PC-9 (cell line): ENCODE measurements around the gene RIMKLB. TPM values are rescaled to one million over a fixed set of nuclear protein-coding genes. Genes with fewer than 3 reads are reported as not detected.

Source experiments
- BruUV-seq: library from RNA; stranded (reverse); fragments of 400-500 nt; replicated peaks from 2 replicates; lab custom pipeline; 2021; lab: Mats Ljungman, UMichigan
- CTCF ChIA-PET: fragments of 300-600 bp; sonication (Branson Sonifier 250); formaldehyde crosslinking; loops from one replicate; lab custom pipeline; 2022; ENCODE audit warnings: antibody characterized with exemption; lab: Charles Lee
- POLR2A ChIA-PET: fragments of 300-600 bp; sonication (Branson Sonifier 250); formaldehyde crosslinking; loops from one replicate; lab custom pipeline; 2022; ENCODE audit warnings: antibody characterized with exemption; ENCODE audit not compliant: unreplicated experiment; lab: Charles Lee
- DNase-seq, 2 experiments: peaks; one replicate each; pipeline versions ENCODE4 v3.0.0 to v3.0.0-alpha.2; 2015 to 2022; ENCODE audit warnings: mixed read lengths in 1 of 2
- H2AFZ ChIP-seq: fragments of 200-600 bp; sonication (generic); 2 replicates; pipeline ENCODE4 v1.8.1; 2017; ENCODE audit warnings: antibody characterized with exemption
- H3F3A ChIP-seq: fragments of 200-600 bp; sonication (generic); 2 replicates; pipeline ENCODE4 v1.8.1; 2017; ENCODE audit warnings: antibody characterized with exemption, mild to moderate bottlenecking, low read depth; ENCODE audit not compliant: insufficient read depth
- H3K27ac ChIP-seq: fragments of 200-600 bp; sonication (generic); 2 replicates; pipeline ENCODE4 v1.6.1; 2016; ENCODE audit warnings: mixed run types
- H3K27me3 ChIP-seq: fragments of 200-600 bp; sonication (generic); 2 replicates; pipeline ENCODE4 v1.6.1; 2016; ENCODE audit warnings: low read depth, mixed run types; ENCODE audit not compliant: insufficient read depth
- H3K36me3 ChIP-seq: fragments of 200-600 bp; sonication (generic); 2 replicates; pipeline ENCODE4 v1.6.1; 2016; ENCODE audit warnings: low read depth, mixed run types
- H3K4me1 ChIP-seq: fragments of 200-600 bp; sonication (generic); replicated peaks from 2 replicates; pipeline ENCODE4 v1.6.1; 2016; ENCODE audit warnings: mixed run types; ENCODE audit not compliant: insufficient read depth
- H3K4me2 ChIP-seq: fragments of 200-600 bp; sonication (generic); 2 replicates; pipeline ENCODE4 v1.6.1; 2017; ENCODE audit warnings: mixed run types
- H3K4me3 ChIP-seq: fragments of 200-600 bp; sonication (generic); 2 replicates; pipeline ENCODE4 v1.6.1; 2016; ENCODE audit warnings: mixed run types
- H3K79me2 ChIP-seq: fragments of 200-600 bp; sonication (generic); 2 replicates; pipeline ENCODE4 v1.6.1; 2017; ENCODE audit warnings: low read depth, mixed run types
- H3K9me2 ChIP-seq: fragments of 200-600 bp; sonication (generic); 2 replicates; pipeline ENCODE4 v1.8.1; 2017; ENCODE audit warnings: mild to moderate bottlenecking; ENCODE audit not compliant: insufficient read depth
- H3K9me3 ChIP-seq: fragments of 200-600 bp; sonication (generic); 2 replicates; pipeline ENCODE4 v1.8.1; 2016; ENCODE audit warnings: low read depth; ENCODE audit not compliant: insufficient read depth
- H4K20me1 ChIP-seq: fragments of 200-600 bp; sonication (generic); 2 replicates; pipeline ENCODE4 v1.8.1; 2017; ENCODE audit not compliant: insufficient read depth
- EZH2 ChIP-seq: fragments of 200-600 bp; sonication (generic); IDR thresholded peaks from 2 replicates; pipeline ENCODE4 v1.8.0; 2017; ENCODE audit warnings: antibody characterized with exemption, low read depth
- intact Hi-C: fragments of 100-400 bp; cut with micrococcal nuclease; formaldehyde crosslinking; loops from one replicate; pipeline ENCODE4 v1.10.0; 2022; ENCODE audit not compliant: unreplicated experiment
- total RNA-seq: library from RNA; stranded (reverse); gene quantifications from 2 replicates; pipeline ENCODE4 v1.2.3, GENCODE V29; 2021
- TF ChIP-seq, protein P1 (sequence below): fragments of 200-600 bp; sonication (generic); conservative IDR thresholded peaks from 2 replicates; pipeline ENCODE4 v1.6.1; 2017; ENCODE audit warnings: mixed run types, antibody characterized with exemption, mild to moderate bottlenecking, moderate library complexity

The RIMKLB gene
- total RNA-seq, 1 experiment from 2014 or later: 64.8 TPM

DNA sequence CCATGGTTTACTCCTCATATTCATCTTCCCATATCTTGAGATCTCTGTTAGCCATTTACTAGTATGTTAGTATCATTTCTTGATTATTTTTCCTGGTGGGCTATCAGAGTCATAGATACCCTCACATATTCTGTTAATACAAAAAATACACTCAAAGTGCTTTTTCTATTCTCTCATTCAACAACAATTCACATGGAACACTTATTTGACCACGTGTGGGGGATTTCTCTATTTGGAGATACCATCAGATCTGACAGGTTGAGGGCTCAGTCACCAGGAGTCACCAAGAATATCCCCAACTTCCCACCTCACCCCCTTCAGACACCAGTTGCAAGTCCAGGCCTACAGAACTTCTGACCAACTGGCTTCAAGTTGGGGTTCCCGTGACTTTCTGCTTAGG, 72.7 kb downstream of the RIMKLB start:
- H3K9me3 ChIP-seq: no peaks in the 10 kb centered on the region
- intact Hi-C loops: no loop called here
- ChIA-PET POLR2A (no interaction called here), CTCF (no interaction called here)
- no peak for TF ChIP-seq EZH2
- TF ChIP-seq, protein P1, sequence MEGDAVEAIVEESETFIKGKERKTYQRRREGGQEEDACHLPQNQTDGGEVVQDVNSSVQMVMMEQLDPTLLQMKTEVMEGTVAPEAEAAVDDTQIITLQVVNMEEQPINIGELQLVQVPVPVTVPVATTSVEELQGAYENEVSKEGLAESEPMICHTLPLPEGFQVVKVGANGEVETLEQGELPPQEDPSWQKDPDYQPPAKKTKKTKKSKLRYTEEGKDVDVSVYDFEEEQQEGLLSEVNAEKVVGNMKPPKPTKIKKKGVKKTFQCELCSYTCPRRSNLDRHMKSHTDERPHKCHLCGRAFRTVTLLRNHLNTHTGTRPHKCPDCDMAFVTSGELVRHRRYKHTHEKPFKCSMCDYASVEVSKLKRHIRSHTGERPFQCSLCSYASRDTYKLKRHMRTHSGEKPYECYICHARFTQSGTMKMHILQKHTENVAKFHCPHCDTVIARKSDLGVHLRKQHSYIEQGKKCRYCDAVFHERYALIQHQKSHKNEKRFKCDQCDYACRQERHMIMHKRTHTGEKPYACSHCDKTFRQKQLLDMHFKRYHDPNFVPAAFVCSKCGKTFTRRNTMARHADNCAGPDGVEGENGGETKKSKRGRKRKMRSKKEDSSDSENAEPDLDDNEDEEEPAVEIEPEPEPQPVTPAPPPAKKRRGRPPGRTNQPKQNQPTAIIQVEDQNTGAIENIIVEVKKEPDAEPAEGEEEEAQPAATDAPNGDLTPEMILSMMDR: no peak
- H3K9me2 ChIP-seq: no peaks in the 10 kb centered on the region
- H3F3A ChIP-seq: peaks cover 3% of the 10 kb centered on the region; the same call in 1 of the 2 replicates
- H3K4me3 ChIP-seq: no peak overlapping the region
- H3K27me3 ChIP-seq: no peaks in the 10 kb centered on the region
- BruUV-seq: no TSS peak
- H3K36me3 ChIP-seq: no peaks in the 10 kb centered on the region
- H4K20me1 ChIP-seq: 0 out of 2 replicates have a peak, but pooled peaks cover 4% of the 10 kb centered on the region
- DNase-seq: no peak
- H3K27ac ChIP-seq: no peak overlapping the region
- H3K4me1 ChIP-seq: no peaks in the 10 kb centered on the region
- no peak overlapping the region for H3K4me2 ChIP-seq
- no peak overlapping the region for H2AFZ ChIP-seq
- 0 out of 2 replicates have a peak, but pooled peaks cover 3% of the 10 kb centered on the region for H3K79me2 ChIP-seq

DNA sequence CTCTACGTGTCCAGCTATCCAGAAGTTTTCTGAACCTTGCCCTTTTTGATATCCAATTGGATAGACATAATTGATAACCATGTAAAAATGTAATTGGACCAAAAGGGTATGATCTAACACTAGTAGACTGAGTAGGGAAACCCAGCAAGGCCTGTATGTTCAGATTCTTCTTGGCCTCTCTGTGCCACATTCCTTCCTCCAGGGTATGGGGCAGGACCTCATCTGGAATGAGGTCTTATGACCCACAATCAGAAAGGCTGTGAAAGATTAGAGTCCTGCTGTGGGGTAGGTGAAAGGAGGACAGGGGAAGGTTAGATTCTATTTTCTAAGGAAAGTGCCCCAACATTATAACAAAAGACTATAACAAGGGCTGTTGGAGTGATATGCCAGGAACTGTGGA, 73.3 kb downstream of the RIMKLB start:
- no TSS peak for BruUV-seq
- H3K27ac ChIP-seq: no peak overlapping the region
- ChIA-PET POLR2A (interaction anchor here (0.5 kb wide), 1 partner anchor 853 kb away, joined by 8 read pairs; no protein-coding TSS in a partner anchor), CTCF (no interaction called here)
- no peak overlapping the region for H3K4me3 ChIP-seq
- 0 out of 2 replicates have a peak, but pooled peaks cover 4% of the 10 kb centered on the region for H4K20me1 ChIP-seq
- H3K4me2 ChIP-seq: no peak overlapping the region
- H3K36me3 ChIP-seq: no peaks in the 10 kb centered on the region
- H3K4me1 ChIP-seq: no peaks in the 10 kb centered on the region
- 0 out of 2 replicates have a peak, but pooled peaks cover 3% of the 10 kb centered on the region for H3K79me2 ChIP-seq
- intact Hi-C loops: no loop called here
- H3F3A ChIP-seq: peaks cover 3% of the 10 kb centered on the region; the same call in 1 of the 2 replicates
- no peak for DNase-seq
- no peak for TF ChIP-seq EZH2
- TF ChIP-seq, protein P1: no peak
- H2AFZ ChIP-seq: no peak overlapping the region
- no peaks in the 10 kb centered on the region for H3K27me3 ChIP-seq
- H3K9me2 ChIP-seq: no peaks in the 10 kb centered on the region
- no peaks in the 10 kb centered on the region for H3K9me3 ChIP-seq

DNA sequence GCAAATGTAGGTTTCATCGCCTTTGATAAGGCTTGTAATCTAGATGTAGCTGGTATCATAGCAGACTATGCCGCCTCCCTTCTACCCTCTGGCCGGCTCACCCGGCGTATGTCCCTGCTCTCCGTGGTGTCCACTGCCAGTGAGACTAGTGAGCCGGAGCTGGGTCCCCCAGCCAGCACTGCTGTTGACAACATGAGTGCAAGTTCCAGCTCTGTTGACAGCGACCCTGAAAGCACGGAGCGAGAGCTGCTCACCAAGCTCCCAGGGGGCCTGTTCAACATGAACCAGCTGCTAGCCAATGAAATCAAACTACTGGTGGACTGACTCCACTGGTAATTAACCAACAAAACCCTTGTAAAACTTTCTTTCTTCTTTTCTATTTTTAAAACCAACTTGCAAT, 75.7 kb downstream of the RIMKLB start:
- no peak overlapping the region for H2AFZ ChIP-seq
- no TSS peak for BruUV-seq
- no peak overlapping the region for H3K4me2 ChIP-seq
- no peaks in the 10 kb centered on the region for H3K4me1 ChIP-seq
- no peaks in the 10 kb centered on the region for H3K9me3 ChIP-seq
- H3K4me3 ChIP-seq: no peak overlapping the region
- TF ChIP-seq, protein P1: no peak
- no peak for TF ChIP-seq EZH2
- POLR2A ChIA-PET: no interaction called here
- no peaks in the 10 kb centered on the region for H3K9me2 ChIP-seq
- H3K36me3 ChIP-seq: no peaks in the 10 kb centered on the region
- no peaks in the 10 kb centered on the region for H3K27me3 ChIP-seq
- intact Hi-C loops: no loop called here
- H3F3A ChIP-seq: peaks cover 3% of the 10 kb centered on the region; the same call in 1 of the 2 replicates
- 0 out of 2 replicates have a peak, but pooled peaks cover 3% of the 10 kb centered on the region for H3K79me2 ChIP-seq
- 0 out of 2 replicates have a peak, but pooled peaks cover 4% of the 10 kb centered on the region for H4K20me1 ChIP-seq
- no peak for DNase-seq
- CTCF ChIA-PET: interaction anchor here (1.0 kb wide), 1 partner anchor 22 kb away, joined by 3 read pairs; no protein-coding TSS in a partner anchor
- no peak overlapping the region for H3K27ac ChIP-seq
